ENCODE data around the gene LDHD.
"Not testable (repeated sequence)": the region's sequence is repeated elsewhere in the genome, so short reads cannot be mapped to it uniquely, and the experiment has no call there.

LDHD gene

GRCh38 chr16:75097941-75098901, 18.4 kb downstream of the LDHD start:
- DNase-seq: no peak

- DNase-seq: no peak
These were observed 19.3 kb downstream of the LDHD start for GRCh38 chr16:75097191-75097761.

- peak; percentile 10 for DNase-seq
These were observed 19.9 kb downstream of the LDHD start for GRCh38 chr16:75096656-75097055.

GRCh38 chr16:75095204-75095621, 21.4 kb downstream of the LDHD start:
- no peak for DNase-seq

GRCh38 chr16:75093598-75094540, 22.7 kb downstream of the LDHD start:
- no peak for DNase-seq

- DNase-seq: no peak
These were observed 23.8 kb downstream of the LDHD start for GRCh38 chr16:75092777-75093176.

- DNase-seq: not testable (repeated sequence)
These were observed 25.0 kb downstream of the LDHD start for GRCh38 chr16:75091619-75092018.

- not testable (repeated sequence) for DNase-seq
These were observed 25.7 kb downstream of the LDHD start for GRCh38 chr16:75090899-75091298.

- no peak for DNase-seq
These were observed 26.9 kb downstream of the LDHD start for GRCh38 chr16:75089486-75090202.

- no peak for DNase-seq
These were observed 27.6 kb downstream of the LDHD start for GRCh38 chr16:75088934-75089333.

GRCh38 chr16:75088216-75088615, 28.4 kb downstream of the LDHD start:
- DNase-seq: no peak

GRCh38 chr16:75087375-75087979, 29.1 kb downstream of the LDHD start:
- DNase-seq: peak; percentile 84

- DNase-seq: no peak
These were observed 29.7 kb downstream of the LDHD start for GRCh38 chr16:75086688-75087374.

GRCh38 chr16:75086281-75086680, 30.3 kb downstream of the LDHD start:
- no peak for DNase-seq

- no peak for DNase-seq
These were observed 31.0 kb downstream of the LDHD start for GRCh38 chr16:75085556-75085955.

GRCh38 chr16:75083813-75084212, 32.8 kb downstream of the LDHD start:
- DNase-seq: no peak

GRCh38 chr16:75081179-75081859, 35.3 kb downstream of the LDHD start:
- DNase-seq: no peak

- no peak for DNase-seq
These were observed 36.2 kb downstream of the LDHD start for GRCh38 chr16:75080205-75081029.

- no peak for DNase-seq
These were observed 37.1 kb downstream of the LDHD start for GRCh38 chr16:75079346-75079926.

Data from NCI-H345 (cell line).